NCI-H2107 treated with DMSO at 0.1 percent for 48 hours (cell line): Measurements from ENCODE around the gene MYO1C.
"Not testable (repeated sequence)": the region's sequence is repeated elsewhere in the genome, so short reads cannot be mapped to it uniquely, and the experiment has no call there.

Source experiments
- DNase-seq: peaks from one replicate; lab custom pipeline; 2025; ENCODE audit not compliant: unreplicated experiment; lab: John Stamatoyannopoulos, UW

The MYO1C gene

GRCh38 chr17:1435326-1435725 lies 57.2 kb downstream of the MYO1C start:
- DNase-seq = no peak

DNA sequence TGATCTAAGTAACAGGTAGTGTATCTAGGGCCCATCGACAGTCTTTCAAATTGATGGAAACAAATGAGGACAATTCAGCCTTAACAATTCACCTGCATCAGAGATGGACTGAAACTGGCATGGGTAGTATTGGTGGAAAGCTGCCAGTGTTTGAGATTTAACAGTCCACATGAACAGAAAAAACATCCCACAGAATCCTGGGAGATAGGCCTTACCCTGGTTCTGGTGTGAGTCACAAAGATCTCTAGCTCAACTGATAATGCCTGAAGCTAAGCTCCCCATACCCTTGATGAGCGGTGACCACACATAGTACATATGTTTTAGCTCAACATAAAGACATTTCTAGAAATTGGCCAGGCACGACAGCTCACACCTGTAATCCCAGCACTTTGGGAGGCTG lies 58.3 kb downstream of the MYO1C start:
- no peak for DNase-seq

DNA sequence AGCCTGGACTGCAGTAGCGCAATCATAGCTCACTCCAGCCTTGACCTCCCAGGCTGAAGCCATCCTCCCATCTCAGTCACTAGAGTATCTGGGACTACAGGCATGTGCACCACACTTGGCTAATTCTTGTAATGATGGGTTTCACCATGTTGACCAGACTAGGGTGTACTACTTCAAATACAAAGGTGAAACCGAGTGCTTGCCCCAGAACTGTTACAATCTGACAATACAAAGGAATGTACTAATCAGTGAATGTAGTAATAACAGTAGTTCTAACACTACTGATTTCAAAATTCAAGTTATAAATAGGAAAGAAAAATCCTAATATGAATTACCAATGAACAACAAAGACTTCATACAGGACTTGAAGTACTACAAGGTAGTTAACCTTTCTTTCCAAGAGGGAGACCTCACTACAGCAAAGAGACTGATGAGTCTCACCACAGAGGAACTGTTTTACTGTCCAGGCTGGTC lies 60.8 kb downstream of the MYO1C start:
- no peak for DNase-seq

- no peak for DNase-seq
Measured at GRCh38 chr17:1423456-1424135, 68.9 kb downstream of the MYO1C start.

DNA sequence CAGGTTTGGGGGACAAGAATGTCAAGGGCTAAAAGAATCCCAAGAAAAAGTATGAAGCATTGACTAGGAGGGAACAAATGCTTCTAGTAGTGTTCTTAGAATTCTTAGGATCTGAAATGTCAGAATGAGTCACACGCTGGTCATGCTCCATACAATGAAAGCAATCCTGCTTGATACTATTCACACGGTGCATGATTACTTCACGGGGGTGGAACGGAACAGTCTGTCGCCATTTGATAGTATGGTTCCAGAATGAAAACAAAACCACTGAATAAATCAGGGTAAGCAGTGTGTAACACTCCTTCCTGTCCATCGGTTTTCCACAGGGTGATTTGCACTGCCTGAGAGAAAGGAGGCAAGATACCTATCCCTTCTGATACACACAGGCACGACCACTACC lies 69.6 kb downstream of the MYO1C start:
- no peak for DNase-seq

GRCh38 chr17:1421470-1421869 lies 71.0 kb downstream of the MYO1C start:
- no peak for DNase-seq

- DNase-seq = no peak
Measured at GRCh38 chr17:1420981-1421380, 71.5 kb downstream of the MYO1C start.

DNA sequence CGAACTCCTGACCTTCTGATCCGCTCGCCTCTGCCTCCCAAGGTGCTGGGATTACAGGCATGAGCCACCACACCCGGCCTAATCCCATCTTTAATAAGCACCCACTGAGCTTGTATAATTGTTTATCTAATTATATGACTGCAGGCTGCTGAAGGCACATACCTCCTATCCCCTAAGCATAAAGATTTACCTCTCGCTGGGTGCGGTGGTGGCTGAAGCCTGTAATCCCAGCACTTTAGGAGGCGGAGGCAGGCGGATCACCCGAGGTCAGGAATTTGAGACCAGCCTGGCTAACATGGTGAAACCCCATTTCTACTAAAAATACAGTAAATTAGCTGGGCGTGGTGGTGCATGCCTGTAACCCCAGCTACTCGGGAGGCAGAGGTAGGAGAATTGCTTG lies 72.3 kb downstream of the MYO1C start:
- DNase-seq = no peak

DNA sequence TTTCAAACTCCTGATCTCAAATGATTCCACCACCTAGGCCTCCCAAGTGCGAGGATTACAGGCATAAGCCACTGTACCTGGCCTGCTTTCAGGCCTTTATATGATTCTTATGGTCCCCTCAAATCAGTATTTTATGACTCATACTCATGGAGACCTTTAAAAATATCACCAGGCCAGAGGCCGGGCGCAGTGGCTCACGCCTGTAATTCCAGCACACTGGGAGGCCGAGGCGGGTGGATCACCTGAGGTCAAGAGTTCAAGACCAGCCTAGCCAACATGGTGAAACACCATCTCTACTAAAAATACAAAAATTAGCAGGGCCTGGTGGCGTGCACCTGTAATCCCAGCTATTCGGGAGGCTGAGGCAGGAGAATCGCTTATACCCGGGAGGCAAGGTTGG lies 74.0 kb downstream of the MYO1C start:
- DNase-seq = not testable (repeated sequence)

DNA sequence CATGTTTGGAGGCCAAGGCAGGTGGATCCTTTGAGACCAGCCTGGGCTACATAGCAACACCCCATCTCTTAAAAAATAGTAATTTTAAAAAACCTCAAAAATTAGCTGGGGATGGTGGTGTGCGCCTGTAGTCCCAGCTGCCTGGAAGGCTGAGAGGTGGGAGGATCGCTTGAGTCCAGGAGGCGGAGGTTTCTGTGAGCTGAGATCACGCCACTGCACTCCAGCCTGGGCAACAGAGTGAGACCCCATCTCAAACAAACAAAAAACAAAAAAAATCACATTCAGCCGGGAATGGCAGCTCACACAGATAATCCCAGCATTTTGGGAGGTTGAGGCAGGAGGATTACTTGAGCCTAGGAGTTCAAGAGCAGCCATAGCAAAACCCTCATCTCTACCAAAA lies 76.1 kb downstream of the MYO1C start:
- DNase-seq = no peak

DNA sequence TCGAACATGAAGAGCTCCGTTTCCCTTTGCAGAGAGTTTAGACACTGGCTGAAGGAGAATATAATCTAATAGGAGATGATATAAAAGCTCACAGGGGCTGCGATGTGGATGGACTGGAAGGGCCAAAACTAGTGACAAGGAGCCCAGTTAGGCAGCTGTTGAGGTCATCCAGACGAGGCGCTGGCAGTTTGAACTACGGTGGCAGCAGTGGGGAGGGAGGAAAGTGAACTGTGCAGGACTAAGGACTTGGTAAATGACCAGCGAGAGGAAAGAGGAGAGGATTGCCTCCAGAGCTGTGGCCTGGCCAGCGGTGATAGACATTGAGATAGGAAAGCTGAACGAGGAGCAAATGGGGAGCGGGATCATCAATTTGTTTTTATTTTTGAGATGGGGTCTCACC lies 77.9 kb downstream of the MYO1C start:
- no peak for DNase-seq
